Activated naive CD8-positive, alpha-beta T cell treated with anti-CD3 and anti-CD28 coated beads, Interleukin-2, amount 10 ng/mL, durations not matched to agents 7 days and 5 days (primary cell): ENCODE measurements around the gene OR6S1. TPM values are rescaled to one million over a fixed set of nuclear protein-coding genes. Genes with fewer than 3 reads are reported as not detected.
"Not testable (repeated sequence)": the region's sequence is repeated elsewhere in the genome, so short reads cannot be mapped to it uniquely, and the experiment has no call there.

Experiments
- ATAC-seq: fragments of 150-1000 bp; cut with Tn5 transposase; one replicate; pipeline ENCODE4 v1.10.0; 2021; ENCODE audit warnings: low read depth, moderate library complexity
- POLR2A ChIA-PET: fragments of 350-600 bp; sonication (Branson Sonifier 250); formaldehyde crosslinking; loops from one replicate; lab custom pipeline; 2021; ENCODE audit warnings: antibody characterized with exemption; lab: Charles Lee
- DNase-seq: peaks from one replicate; pipeline ENCODE4 v3.0.0; 2021
- H3K27ac Mint-ChIP-seq: one replicate; pipeline ENCODE4 v1.8.0; 2022; ENCODE audit warnings: mild to moderate bottlenecking, mixed read lengths
- H3K27me3 Mint-ChIP-seq: one replicate; pipeline ENCODE4 v1.8.0; 2022; ENCODE audit warnings: mild to moderate bottlenecking, moderate library complexity, mixed read lengths
- H3K36me3 Mint-ChIP-seq: one replicate; pipeline ENCODE4 v1.8.0; 2021; ENCODE audit warnings: mild to moderate bottlenecking, mixed read lengths
- H3K4me1 Mint-ChIP-seq: one replicate; pipeline ENCODE4 v1.8.0; 2021; ENCODE audit warnings: mixed read lengths
- H3K4me3 Mint-ChIP-seq: one replicate; pipeline ENCODE4 v1.8.0; 2022; ENCODE audit warnings: mild to moderate bottlenecking, moderate library complexity, mixed read lengths
- H3K9me3 Mint-ChIP-seq: one replicate; pipeline ENCODE4 v1.8.0; 2021; ENCODE audit warnings: mixed read lengths
- total RNA-seq, 2 experiments: library from RNA; stranded (reverse); gene quantifications; one replicate each; pipeline ENCODE4 v1.2.3, GENCODE V29; 2021

OR6S1 gene
- total RNA-seq, 2 experiments from 2014 or later: not detected

DNA sequence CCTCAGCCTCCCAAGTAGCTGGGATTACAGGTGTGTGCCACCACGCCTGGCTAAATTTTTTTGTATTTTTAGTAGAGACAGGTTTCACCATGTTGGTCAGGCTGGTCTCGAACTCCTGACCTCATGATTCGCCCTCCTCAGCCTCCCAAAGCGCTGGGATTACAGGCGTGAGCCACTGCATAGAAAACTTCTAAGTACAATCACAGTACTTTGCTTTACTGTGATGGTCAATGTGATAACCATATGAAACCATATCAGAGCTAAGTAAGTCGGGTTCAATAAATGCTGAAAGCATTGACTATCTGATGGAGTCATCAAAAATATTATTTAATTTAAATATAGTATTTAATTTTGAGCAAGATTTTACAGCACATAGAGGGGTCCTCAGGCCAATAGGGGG is 21.8 kb downstream of the OR6S1 start:
- not testable (repeated sequence) for H3K27ac Mint-ChIP-seq, H3K36me3 Mint-ChIP-seq, H3K4me3 Mint-ChIP-seq, H3K9me3 Mint-ChIP-seq, DNase-seq, ATAC-seq, H3K27me3 Mint-ChIP-seq
- POLR2A ChIA-PET: interaction anchor here (0.7 kb wide), 1 partner anchor 191 kb away, joined by 4 read pairs; no protein-coding TSS in a partner anchor
- H3K4me1 Mint-ChIP-seq: peaks cover 24% of the 10 kb centered on the region

DNA sequence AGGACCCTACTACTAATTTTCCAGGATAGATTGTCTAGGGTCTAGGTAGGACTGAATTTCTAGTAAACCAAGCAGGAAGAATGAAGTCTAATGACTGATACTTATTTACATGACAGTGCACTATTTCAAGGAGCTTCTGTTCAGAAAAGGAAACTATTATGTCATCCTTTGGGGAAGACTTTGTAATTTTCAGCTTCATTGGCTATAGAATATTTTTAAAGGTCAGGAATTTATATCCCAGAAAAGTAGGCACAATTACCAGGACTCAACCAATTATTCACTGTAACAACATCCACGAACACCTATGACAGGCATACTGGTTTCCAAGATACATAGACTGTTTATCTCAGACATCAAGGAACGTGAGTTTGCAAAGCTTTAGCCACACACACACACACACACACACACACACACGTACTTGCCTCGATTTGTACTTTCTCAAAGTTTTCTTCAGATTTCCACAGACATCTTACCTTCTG is 23.2 kb downstream of the OR6S1 start:
- Mint-ChIP-seq H3K9me3 (no peaks in the 10 kb centered on the region), H3K27me3 (peaks cover 8% of the 10 kb centered on the region), H3K4me3 (no peak overlapping the region), H3K4me1 (peaks cover 18% of the 10 kb centered on the region), H3K36me3 (no peaks in the 10 kb centered on the region), H3K27ac (no peak overlapping the region)
- no peak for ATAC-seq
- POLR2A ChIA-PET: no interaction called here
- DNase-seq: no peak

DNA sequence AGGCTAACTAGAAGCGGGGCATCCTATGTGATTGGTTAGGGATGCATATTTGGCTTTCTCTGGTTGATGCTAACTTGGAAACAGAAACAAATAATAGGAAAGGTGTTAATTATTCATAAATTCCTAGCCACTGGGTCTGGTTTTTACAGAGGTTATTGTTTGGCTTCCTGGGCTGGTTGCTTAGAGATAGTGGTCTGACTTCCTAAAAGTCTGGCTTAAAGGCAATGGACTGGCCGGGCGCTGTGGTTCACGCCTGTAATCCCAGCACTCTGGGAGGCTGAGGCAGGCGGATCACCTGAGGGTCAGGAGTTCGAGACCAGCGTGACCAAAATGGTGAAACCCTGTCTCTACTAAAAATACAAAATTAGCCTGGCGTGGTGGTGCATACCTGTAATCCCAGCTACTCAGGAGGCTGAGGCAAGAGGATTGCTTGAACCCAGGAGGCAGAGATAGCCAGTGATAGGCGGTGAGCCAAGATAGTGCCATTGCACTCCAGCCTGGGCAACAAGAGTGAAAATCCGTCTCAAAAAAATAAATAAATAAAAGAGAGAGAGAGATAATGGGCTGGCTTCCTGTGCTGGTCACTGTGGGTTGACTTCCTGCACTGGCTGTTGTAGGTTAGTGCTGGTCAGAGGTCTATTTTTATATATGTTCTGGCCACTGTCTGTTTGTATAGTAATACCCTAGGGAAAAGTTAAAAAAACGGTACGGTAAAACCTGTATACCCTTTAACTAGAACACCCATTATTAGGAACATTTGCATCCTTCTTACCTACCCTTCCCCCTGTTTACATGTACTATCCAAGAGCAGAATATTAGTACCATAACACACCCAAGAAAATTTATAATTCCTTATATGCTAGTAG is 24.1 kb downstream of the OR6S1 start:
- POLR2A ChIA-PET: no interaction called here
- peaks cover 8% of the 10 kb centered on the region for H3K27me3 Mint-ChIP-seq
- no peaks in the 10 kb centered on the region for H3K36me3 Mint-ChIP-seq
- H3K9me3 Mint-ChIP-seq: no peaks in the 10 kb centered on the region
- no peak overlapping the region for H3K27ac Mint-ChIP-seq
- no peak overlapping the region for H3K4me3 Mint-ChIP-seq
- ATAC-seq (no peak), DNase-seq (no peak)
- H3K4me1 Mint-ChIP-seq: peaks cover 12% of the 10 kb centered on the region

GRCh38 chr14:20615996-20616395 is 25.5 kb downstream of the OR6S1 start:
- POLR2A ChIA-PET: no interaction called here
- Mint-ChIP-seq H3K36me3 (no peaks in the 10 kb centered on the region), H3K9me3 (no peaks in the 10 kb centered on the region), H3K4me3 (no peak overlapping the region), H3K27me3 (peaks cover 4% of the 10 kb centered on the region), H3K4me1 (peaks cover 12% of the 10 kb centered on the region), H3K27ac (no peak overlapping the region)
- DNase-seq: no peak
- no peak for ATAC-seq

DNA sequence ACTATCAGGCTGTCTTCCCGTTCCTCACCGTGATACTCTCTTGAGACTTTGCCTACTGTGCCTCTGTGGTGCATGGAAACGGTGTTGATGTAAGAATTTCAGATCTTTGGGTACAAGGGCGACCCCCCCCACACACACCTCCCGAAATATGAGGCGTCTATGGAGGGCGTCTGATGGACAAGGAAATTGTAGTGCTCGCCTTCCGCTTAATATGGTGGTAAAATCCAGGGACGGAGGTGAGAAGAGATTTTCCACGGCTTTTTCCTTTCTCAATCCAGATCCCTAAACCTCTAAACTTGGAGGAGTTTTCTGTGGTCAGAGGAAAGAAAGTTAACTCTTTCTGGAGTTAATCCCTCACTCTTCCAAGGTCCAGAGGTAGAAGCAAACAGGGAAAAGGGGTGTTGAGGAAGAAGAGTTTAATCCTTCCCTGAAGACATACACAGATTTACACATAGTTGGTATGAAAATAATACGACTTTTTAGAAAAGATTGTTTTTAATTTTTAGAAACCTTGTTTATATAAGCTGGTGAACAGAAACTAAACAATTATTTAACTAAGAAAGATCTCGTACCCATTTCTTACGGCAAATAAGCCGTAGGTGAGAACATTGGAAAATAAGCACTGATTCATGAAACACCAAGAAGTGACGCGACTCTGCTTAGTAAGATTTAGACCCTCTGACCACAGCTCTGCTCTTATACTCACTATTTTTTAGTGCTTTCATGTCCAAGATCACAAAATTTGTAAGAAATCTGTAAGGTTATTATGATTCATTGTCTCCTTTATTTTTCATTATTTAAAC is 27.3 kb downstream of the OR6S1 start:
- Mint-ChIP-seq H3K36me3 (no peaks in the 10 kb centered on the region), H3K4me3 (no peak overlapping the region), H3K27ac (no peak overlapping the region), H3K9me3 (no peaks in the 10 kb centered on the region), H3K4me1 (peaks cover 12% of the 10 kb centered on the region), H3K27me3 (peaks cover 4% of the 10 kb centered on the region)
- ATAC-seq (peak; percentile 7), DNase-seq (no peak)
- POLR2A ChIA-PET: interaction anchor here (0.5 to 1.6 kb wide), 7 partner anchors 8 to 281 kb away, joined by 3 to 10 read pairs (median 5); partner anchors contain the start of gene PARP2

- ATAC-seq: peak; percentile 79
- H3K36me3 Mint-ChIP-seq: no peaks in the 10 kb centered on the region
- no peaks in the 10 kb centered on the region for H3K9me3 Mint-ChIP-seq
- peaks cover 2% of the 10 kb centered on the region for H3K27me3 Mint-ChIP-seq
- DNase-seq: peak; percentile 79
- peaks cover 12% of the 10 kb centered on the region for H3K4me1 Mint-ChIP-seq
- POLR2A ChIA-PET: interaction anchor here (0.5 to 1.6 kb wide), 8 partner anchors 9 to 280 kb away, joined by 3 to 10 read pairs (median 5); partner anchors contain the start of gene PARP2
- H3K4me3 Mint-ChIP-seq: no peak overlapping the region
- no peak overlapping the region for H3K27ac Mint-ChIP-seq
Observed at GRCh38 chr14:20613094-20614037, 28.1 kb downstream of the OR6S1 start.

DNA sequence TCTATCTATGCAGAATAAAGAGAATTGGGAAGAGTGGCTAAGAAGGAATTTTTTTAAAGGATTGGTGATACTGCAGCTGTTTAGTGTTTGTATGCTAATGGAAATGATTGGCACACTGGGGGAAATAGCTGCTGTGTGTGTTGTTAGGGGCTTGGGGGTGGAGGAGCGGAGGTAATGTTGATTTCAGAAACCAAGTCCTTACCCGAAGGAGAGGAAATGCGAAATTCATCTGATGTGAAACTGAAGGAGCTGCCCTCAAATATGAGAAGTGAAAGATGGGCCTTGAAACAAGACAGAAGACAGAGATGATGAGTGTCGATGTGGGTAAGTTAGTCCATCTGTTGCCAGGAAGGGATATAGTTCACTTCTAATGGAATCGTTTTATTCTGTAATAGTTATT is 29.1 kb downstream of the OR6S1 start:
- Mint-ChIP-seq H3K27ac (no peak overlapping the region), H3K4me3 (no peak overlapping the region), H3K4me1 (peaks cover 5% of the 10 kb centered on the region), H3K27me3 (peaks cover 2% of the 10 kb centered on the region), H3K9me3 (no peaks in the 10 kb centered on the region), H3K36me3 (no peaks in the 10 kb centered on the region)
- POLR2A ChIA-PET: interaction anchor here (1.0 to 1.6 kb wide), 2 partner anchors 69 to 71 kb away, joined by 3 to 8 read pairs; no protein-coding TSS in a partner anchor
- ATAC-seq (no peak), DNase-seq (no peak)

- Mint-ChIP-seq H3K9me3 (no peaks in the 10 kb centered on the region), H3K27ac (no peak overlapping the region), H3K27me3 (no peaks in the 10 kb centered on the region), H3K4me1 (peaks cover 4% of the 10 kb centered on the region), H3K36me3 (no peaks in the 10 kb centered on the region), H3K4me3 (no peak overlapping the region)
- DNase-seq (no peak), ATAC-seq (no peak)
- POLR2A ChIA-PET: no interaction called here
Observed at GRCh38 chr14:20611277-20611676, 30.2 kb downstream of the OR6S1 start.

GRCh38 chr14:20610002-20610765 is 31.3 kb downstream of the OR6S1 start:
- POLR2A ChIA-PET: interaction anchor here (0.6 to 1.4 kb wide), 5 partner anchors 10 to 267 kb away, joined by 3 to 11 read pairs (median 3); partner anchors contain the start of genes APEX1, OSGEP, PARP2 and TEP1
- no peak for ATAC-seq
- Mint-ChIP-seq H3K4me3 (no peak overlapping the region), H3K27me3 (no peaks in the 10 kb centered on the region), H3K36me3 (no peaks in the 10 kb centered on the region), H3K4me1 (peaks cover 4% of the 10 kb centered on the region), H3K9me3 (no peaks in the 10 kb centered on the region), H3K27ac (no peak overlapping the region)
- peak; percentile 69 for DNase-seq

DNA sequence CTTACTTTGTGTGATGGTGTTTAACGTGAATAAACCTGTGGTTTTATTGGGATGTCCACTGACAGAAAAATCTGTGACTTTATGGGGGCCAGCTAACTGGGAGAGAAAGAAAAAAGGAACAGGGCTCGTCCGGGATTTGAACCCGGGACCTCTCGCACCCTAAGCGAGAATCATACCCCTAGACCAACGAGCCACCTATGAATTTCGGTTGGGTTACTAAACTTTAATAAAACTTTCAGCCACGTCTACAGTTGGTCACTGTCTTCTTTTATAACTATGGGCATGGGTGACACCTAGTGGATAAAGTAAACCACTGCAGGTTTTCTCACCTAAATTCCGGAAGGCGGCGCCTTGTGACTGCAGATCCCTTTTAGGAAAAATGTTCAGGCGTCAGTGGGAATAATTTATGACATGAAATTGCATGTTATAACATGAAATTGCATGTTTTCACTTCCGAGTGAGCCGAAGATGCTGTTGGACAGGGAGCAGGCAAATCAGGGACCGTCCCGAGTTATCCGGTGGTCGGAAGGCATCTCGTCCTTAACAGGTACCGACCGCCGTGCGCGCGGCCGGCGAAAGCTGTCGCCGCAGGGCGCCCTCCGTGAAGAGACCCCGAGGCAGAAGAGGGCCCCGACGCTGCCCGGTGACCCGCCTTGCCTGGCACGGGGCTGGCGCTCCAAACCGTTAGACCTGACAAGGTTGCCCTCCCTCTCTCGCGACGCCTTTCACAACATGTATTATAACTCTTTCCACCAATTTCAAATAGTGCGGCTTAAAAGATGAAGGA is 32.1 kb downstream of the OR6S1 start:
- no peaks in the 10 kb centered on the region for H3K27me3 Mint-ChIP-seq
- H3K9me3 Mint-ChIP-seq: no peaks in the 10 kb centered on the region
- H3K4me3 Mint-ChIP-seq: no peak overlapping the region
- H3K27ac Mint-ChIP-seq: no peak overlapping the region
- peak; percentile 5 for ATAC-seq
- H3K4me1 Mint-ChIP-seq: peaks cover 1% of the 10 kb centered on the region
- H3K36me3 Mint-ChIP-seq: no peaks in the 10 kb centered on the region
- POLR2A ChIA-PET: interaction anchor here (0.6 to 1.7 kb wide), 6 partner anchors 10 to 266 kb away, joined by 3 to 11 read pairs (median 3); partner anchors contain the start of genes APEX1, OSGEP, PARP2 and PNP
- peak; percentile 68 for DNase-seq

DNA sequence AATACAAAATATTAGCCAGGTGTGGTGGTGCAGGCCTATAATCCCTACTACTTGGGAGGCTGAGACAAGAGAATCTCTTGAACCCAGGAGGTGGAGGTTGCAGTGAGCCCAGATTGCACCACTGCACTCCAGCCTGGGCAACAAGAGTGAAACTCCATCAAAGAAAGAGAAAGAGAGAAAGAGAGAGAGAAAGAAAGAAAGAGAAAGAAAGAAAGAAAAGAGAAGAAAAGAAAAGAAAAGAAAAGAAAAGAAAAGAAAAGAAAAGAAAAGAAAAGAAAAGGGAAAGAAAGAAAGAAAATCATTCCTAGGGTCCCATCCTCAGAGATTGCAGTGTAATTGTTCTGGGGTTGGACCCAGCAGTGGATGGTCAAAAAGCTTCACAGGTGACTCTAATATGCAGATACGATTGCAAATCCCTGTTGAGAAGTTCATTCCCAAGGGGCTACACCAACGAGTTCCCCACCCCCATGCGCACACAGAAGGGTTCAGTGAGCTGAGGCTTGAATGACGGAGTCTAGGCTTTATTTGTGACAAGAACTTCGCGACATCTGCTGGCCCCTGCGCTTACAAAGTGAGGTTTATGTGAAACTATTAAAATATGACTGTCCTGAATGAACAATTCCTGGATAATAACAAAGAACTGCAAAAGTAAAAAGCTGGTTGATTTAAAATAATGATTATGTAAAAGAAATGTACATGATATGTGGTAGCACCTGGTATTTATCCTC is 32.9 kb downstream of the OR6S1 start:
- POLR2A ChIA-PET: interaction anchor here (1.7 kb wide), 1 partner anchor 139 kb away, joined by 3 read pairs; the partner anchor contains the start of gene PNP
- Mint-ChIP-seq H3K27me3 (no peaks in the 10 kb centered on the region), H3K36me3 (no peaks in the 10 kb centered on the region), H3K9me3 (no peaks in the 10 kb centered on the region), H3K4me3 (peak overlapping the region; percentile 14), H3K27ac (no peak overlapping the region), H3K4me1 (peaks cover 1% of the 10 kb centered on the region)
- ATAC-seq: no peak
- DNase-seq: no peak
